GM18508 (cell line): Measurements from ENCODE around the gene HIF1A.
A peak's percentile ranks its signal among the peaks of the same experiment; 100 is the strongest.
"Not testable (repeated sequence)": the region's sequence is repeated elsewhere in the genome, so short reads cannot be mapped to it uniquely, and the experiment has no call there.

Experiments
- ATAC-seq: cut with Tn5 transposase; IDR thresholded peaks from one replicate; pipeline ENCODE4 v1.9.1; 2021; ENCODE audit warnings: moderate number of reproducible peaks; ENCODE audit not compliant: insufficient read depth, unreplicated experiment

Gene HIF1A

GRCh38 chr14:61742371-61742770 is 47.1 kb downstream of the HIF1A start:
- ATAC-seq, result no peak

GRCh38 chr14:61744238-61744637 is 48.9 kb downstream of the HIF1A start:
- ATAC-seq, result no peak

- ATAC-seq, result not testable (repeated sequence)
These were observed 51.0 kb downstream of the HIF1A start for GRCh38 chr14:61746346-61746745.

- no peak for ATAC-seq
These were observed 51.6 kb downstream of the HIF1A start for GRCh38 chr14:61746881-61747280.

GRCh38 chr14:61747342-61747741 is 52.0 kb downstream of the HIF1A start:
- no peak for ATAC-seq

GRCh38 chr14:61749264-61749663 is 54.0 kb downstream of the HIF1A start:
- ATAC-seq, result no peak

- no peak for ATAC-seq
These were observed 54.6 kb downstream of the HIF1A start for GRCh38 chr14:61749867-61750266.

GRCh38 chr14:61750708-61751474 is 55.6 kb downstream of the HIF1A start:
- ATAC-seq, result peak; percentile 82

- no peak for ATAC-seq
These were observed 56.2 kb downstream of the HIF1A start for GRCh38 chr14:61751475-61751989.

- ATAC-seq, result peak; percentile 50
These were observed 57.3 kb downstream of the HIF1A start for GRCh38 chr14:61752626-61753025.

GRCh38 chr14:61753631-61754030 is 58.3 kb downstream of the HIF1A start:
- no peak for ATAC-seq

- no peak for ATAC-seq
These were observed 59.5 kb downstream of the HIF1A start for GRCh38 chr14:61754627-61755381.

- ATAC-seq, result not testable (repeated sequence)
These were observed 60.0 kb downstream of the HIF1A start for GRCh38 chr14:61755382-61755742.

GRCh38 chr14:61756135-61756534 is 60.8 kb downstream of the HIF1A start:
- ATAC-seq, result no peak

- no peak for ATAC-seq
These were observed 64.6 kb downstream of the HIF1A start for GRCh38 chr14:61759878-61760277.

GRCh38 chr14:61761557-61761956 is 66.2 kb downstream of the HIF1A start:
- peak; percentile 7 for ATAC-seq

GRCh38 chr14:61761959-61762786 is 66.9 kb downstream of the HIF1A start, which contains the start of gene SNAPC1:
Gene SNAPC1 (plus strand): TSS chr14:61762420. CDS start chr14:61762461, 41 bp downstream.
- ATAC-seq, result peak; percentile 76

- ATAC-seq, result no peak
These were observed 69.2 kb downstream of the HIF1A start for GRCh38 chr14:61764342-61765122.

GRCh38 chr14:61765225-61765943 is 70.1 kb downstream of the HIF1A start:
- ATAC-seq, result no peak
